ENCODE measurements around the gene FAM204A. TPM values are rescaled to one million over a fixed set of nuclear protein-coding genes. Genes with fewer than 3 reads are reported as not detected.

FAM204A gene
- polyA plus RNA-seq, 10 donors, result 36.3 to 53.6 (median 42.7) TPM

DNA sequence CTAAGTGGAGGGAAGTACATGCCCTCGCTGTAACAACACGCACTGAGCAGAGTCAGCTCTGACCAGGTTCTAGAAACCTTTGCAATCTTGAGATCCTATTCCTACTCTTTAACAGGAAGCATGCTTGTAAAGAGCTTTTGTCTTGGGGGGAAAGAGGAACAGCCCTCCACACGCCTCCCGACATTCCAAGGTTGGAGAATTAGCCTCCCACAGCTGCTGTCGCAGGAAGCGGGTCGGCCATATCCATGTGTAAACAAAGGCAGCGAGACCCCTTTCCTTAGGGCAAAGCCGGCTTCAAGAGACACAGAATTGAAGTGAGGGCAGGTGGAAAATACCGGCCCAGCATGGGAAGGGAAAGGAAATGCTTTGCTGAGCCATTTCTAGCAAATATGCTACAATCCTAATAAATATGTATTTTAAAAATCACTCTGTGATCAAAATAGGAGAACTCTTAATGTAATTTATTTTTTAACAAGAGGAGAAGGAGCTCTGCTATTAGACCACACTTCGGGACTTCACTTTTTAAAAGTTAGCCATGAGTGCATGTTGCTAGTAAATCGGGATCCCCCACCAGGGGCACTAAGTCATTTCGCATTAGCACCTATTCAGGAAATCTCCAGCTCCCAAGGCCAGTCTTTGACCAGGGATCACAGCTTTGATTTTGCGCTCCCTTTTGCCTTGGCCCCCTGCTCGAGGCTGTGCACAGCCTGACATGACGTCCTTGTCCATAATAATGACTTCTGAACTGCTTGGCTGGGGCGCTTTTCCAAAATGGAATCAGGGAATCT is 55.9 kb downstream of the FAM204A start:
- no peak for DNase-seq

DNA sequence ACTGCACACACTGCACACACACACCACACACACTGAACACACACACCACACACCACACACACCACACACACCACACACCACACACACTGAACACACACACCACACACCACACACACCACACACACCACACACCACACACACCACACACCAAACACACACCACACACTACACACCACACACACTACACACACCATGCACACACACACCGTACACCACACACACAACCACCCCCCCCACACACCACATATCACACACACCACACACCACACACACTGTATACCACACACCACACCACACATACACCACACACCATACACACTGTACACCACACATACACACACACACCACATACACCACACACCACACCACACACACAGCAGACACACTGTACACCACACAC is 59.5 kb downstream of the FAM204A start:
- DNase-seq, result no peak

DNA sequence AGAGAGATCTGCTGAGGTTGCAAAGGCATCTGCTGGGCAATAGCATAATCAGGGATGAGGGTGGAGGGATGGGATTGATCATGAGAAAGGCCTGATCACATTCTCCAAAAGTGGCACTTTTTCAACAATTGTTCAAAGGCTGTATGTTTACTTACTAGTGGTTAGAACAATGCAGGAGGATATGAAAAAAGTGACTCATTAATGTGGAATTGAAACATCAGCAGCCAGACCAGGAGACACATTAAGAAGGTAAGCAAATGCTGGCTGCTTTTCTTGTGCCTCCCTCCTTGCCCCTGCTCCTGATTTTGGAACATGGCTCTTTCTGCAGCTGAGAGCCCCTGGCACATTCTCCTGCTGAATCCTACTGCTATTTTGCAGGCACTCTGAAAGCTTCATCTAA is 63.5 kb downstream of the FAM204A start:
- no peak for DNase-seq

DNA sequence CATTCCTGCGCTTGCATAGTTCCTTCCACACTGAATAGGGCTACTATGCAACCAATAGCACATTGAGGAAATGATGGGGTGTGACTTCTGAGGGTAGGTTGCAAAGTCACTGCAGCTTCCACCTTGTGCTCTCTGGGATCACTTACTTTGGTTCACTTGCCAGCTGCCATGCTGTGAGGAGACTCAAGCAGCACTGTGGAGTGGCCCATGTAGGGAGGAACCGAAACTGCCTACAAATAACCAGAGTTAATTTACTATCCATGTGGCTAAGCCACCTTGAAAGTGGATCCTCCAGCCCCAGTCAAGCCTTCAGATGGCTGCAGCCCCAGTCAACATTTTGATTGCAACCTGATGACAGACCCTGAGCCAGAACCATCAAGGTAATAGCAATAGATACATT is 64.3 kb downstream of the FAM204A start:
- no peak for DNase-seq

DNA sequence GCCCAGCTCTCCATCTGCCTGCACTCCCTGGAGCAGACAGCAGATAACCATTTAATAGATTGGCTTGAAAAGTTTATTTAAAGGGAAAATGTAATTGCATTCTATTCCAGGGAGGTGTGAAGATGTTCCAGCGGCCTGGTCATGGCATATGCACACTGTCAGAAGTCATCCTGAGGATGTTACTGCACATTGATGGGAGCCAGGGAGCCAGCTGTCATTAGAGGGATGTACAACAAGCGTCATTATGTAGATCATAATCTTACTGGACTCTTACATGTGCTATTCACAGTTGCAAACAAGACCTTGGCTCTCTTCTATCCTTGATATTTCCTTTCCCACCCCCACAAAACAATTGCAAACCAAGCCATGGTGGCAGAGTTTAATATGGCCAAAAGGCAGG is 65.4 kb downstream of the FAM204A start:
- DNase-seq, result no peak

DNA sequence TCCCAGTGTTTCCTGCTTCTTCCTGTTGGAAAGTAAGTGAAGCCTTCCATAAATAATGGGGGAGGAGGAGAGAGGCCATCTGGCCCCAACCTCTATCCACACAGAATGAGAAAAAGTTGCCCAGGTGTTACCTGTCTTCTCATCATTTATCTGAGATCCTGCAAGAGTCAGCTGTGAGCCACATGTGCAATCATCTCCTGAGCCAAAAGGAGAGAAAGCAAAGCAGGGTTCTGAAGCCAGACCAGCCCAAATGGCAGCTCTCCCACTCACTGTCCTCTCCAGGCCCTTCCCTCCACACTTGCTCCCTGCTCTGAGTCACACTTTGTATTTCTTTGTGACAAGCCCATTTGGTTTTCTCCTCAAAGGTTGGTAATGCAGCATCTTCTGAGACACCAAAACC is 65.9 kb downstream of the FAM204A start:
- peak in 2 of 3 donors; percentile 9 to 62 for DNase-seq

DNA sequence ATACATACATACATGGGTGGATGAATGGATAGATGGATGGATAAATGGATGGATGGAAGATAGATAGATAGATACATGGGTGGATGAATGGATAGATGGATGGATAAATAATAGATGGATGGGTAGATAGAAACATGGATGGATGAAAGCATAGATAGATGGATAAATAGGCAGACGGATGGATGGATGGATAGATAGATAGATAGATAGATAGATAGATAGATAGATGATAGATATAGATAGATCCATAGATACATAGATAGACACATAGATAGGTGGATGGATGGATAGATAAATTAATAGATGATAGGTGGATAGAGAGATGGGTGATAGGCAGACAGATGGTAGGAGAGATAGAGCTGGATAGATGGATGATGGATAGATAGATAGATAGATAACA is 68.5 kb downstream of the FAM204A start:
- DNase-seq, result no peak

DNA sequence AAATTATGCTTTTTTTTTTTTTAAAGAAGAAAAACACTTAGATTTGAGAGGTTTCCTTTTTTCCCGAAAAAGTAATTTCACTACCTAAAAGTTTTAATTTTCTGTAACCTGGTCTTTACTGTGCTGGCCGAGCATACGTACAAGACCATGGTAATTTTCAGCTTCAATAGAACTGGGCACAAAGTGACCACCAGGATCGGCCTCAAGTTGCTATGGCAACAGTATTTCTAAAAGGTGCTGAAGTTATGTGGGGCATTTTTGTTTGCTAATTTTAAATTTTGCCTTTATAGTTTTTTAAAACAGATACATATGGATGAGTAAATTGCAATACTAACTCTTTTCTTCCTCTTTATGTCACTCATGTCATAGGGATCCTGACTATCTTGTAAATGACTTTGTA is 69.4 kb downstream of the FAM204A start:
- DNase-seq, result peak in 1 of 3 donors; percentile 20

DNA sequence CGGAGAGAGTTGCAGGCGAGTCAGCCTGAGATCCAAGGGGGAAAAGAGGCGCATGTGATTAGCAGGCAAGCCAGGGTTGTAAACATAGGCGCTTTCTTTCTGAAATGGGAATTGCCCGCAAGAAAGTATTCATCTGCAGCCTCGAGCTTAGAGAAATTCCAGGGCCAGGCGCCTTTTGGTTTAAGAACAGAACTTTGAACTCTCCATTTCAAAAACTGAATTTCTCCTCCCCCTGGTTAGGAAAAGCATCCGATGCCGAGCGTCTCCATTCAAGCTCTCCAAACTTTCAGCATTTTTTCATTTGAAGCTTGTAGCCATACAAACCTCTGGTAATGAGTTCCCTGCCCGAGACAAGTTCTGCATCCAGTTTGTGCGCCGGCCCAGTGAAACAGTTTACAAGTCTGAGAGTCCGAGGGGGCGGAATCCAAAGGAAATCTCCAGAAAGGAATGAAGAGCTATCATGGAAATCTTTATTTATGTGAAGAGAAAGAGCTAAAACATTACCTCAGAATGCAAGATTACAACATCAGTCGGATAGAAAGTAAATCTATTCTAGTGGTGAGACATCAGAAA is 69.9 kb downstream of the FAM204A start:
- DNase-seq, result peak; percentile 18 to 66 (median 39)

DNA sequence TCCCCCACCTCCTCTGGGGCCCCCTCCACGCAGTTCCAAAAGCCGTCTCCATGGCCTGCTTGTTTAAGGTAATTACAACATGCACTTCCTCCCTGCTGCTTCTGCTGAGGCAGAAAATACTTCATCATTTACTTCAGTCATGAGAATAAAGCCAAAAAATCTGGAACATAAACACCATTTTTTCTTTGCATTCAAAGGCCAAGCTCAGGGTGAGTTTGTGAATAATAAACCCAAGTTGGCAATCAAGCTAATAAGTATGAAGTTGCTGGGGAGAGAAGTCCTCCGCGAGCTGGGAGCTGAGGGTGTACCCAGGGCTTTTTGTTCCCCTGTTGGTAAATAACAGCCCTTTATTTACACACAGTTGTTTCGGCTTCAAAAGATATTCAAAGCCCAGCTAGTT is 70.5 kb downstream of the FAM204A start:
- no peak for DNase-seq

DNA sequence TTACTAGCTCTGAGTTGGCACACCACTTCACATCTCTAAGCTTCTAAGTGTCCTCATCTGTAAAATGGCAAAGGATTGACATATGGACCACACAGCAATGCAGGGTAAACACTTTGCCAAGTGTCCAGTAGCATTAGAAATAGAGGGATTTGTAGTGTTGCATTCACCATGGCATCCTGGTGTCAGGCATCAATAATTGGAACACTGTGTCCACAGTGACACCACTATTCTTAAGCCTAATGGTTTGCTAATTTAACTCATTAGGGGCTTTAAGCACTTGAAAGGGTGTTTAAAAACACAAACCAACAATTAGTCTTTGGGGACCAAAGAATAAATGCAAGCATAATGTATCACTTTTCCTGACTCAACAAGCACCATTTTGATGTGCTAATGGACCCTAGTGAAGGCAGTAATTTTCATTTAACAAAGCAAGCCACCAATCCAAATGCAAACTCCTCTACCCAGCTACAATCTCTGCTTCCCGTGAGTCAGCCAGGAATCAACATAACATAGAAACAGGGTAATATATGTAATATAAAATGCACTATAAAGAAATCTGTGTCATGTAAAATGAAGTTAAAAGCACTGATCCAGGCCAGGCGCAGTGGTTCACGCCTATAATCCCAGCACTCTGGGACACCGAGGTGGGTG is 75.9 kb downstream of the FAM204A start:
- DNase-seq, result no peak

DNA sequence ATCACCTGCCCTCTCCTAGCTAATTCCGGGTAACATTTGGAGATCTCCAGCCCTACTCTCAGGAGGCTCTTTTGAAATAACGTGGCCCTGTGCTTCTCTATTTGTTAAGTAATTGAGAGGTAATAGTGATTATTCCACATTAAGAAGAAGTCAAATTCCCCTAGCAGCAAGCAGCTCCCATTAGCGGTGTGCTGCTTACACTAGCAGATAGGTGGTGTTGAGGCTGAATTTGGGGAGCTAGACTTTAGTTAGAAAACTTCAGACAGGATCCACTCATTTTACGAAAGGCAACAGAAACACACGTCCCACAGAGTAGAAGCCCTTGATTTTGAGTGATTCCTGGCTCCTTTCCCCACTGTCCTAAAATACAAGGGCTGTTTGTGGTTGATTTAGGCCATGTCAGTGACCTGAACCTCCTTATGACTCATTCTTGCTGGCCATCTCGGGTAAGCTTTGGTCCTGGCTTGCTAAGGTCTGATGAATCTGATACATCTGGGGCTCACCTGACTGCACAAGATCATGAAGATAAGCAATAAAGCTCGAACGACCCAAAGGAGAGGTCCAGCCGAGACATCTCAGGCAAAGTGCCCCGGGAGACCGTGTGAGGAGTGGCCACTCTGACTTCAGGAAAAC is 77.2 kb downstream of the FAM204A start:
- no peak for DNase-seq

DNA sequence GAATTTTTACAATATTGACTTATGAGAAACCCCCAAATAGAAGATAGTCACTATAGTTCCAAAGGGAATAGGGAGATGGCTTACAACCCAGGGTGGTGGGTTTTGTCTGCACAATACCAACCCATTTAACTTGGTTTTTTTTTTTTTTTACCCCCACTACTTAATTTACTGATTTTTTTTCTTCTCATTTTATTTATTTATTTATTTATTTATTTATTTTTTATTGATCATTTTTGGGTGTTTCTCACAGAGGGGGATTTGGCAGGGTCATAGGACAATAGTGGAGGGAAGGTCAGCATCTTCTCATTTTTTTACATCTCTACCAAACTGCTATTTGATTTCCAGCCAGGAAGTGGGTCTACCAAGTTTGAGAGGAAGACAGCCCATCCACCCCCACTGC is 77.9 kb downstream of the FAM204A start:
- no peak for DNase-seq

DNA sequence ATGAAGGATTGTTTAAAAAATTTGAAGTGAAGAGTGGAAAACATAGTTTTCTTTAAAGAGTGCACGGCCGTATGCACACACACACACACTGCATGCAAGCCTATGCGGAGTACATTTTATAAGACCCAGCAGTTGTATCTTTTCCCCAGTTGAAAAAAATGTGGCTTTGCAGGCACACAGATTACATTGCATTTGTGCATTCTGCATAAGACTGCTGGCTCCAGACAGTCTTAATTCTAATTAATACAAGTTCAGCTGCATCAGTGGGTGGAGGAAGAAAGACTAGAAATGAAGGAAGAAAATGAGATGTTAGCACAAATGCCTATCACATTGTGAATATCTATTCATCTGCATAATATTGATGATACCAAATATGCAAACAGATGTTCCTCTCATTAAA is 79.6 kb downstream of the FAM204A start:
- DNase-seq, result no peak

DNA sequence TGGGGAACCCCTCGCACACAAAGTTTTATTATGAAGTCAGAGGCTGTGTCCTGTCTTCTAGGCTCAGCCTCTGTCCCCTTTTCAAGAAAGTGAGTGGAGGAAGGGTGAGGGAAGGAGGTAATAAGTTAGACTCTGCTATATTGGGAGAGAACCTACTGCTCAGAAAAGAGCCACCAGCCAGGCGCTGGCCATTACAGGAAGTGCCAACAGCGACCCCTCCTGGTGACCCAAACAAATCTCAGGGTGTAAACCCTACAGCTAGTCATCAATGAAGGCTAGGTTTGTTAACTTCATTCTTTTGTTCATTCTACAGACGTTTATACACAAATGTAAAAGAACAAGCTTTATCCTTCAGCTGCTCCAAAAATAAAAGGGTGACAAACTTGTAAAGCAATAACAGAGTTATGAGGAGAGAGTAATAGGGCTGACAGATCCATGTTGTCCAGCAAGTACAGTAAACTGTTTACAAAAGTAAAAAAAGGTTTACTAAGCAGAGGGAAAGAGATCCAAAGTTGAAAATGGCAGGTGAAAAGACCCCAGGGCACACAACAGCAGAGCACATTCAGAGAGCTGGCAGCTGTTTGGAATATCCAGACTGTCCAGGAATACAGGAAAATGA is 82.7 kb downstream of the FAM204A start:
- DNase-seq, result no peak

DNA sequence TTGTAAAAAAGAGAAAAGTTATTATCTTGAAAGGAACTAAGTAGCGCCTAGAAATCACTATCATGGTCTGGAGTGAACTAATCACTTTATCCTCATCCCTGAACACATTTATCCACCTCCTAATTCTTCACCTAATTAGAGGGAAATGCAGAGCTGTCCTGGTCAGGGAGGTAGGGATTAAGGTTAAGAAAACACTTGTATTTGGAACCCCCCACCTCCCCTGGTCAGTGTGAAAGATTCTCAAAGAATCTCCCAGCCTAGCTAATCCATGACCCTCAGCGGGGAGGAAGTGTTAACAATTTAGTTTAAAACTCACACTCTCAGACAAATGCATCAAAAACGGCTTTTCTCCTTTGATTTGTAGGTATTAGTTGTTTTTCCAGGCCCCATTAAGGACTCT is 83.8 kb downstream of the FAM204A start:
- no peak for DNase-seq

DNA sequence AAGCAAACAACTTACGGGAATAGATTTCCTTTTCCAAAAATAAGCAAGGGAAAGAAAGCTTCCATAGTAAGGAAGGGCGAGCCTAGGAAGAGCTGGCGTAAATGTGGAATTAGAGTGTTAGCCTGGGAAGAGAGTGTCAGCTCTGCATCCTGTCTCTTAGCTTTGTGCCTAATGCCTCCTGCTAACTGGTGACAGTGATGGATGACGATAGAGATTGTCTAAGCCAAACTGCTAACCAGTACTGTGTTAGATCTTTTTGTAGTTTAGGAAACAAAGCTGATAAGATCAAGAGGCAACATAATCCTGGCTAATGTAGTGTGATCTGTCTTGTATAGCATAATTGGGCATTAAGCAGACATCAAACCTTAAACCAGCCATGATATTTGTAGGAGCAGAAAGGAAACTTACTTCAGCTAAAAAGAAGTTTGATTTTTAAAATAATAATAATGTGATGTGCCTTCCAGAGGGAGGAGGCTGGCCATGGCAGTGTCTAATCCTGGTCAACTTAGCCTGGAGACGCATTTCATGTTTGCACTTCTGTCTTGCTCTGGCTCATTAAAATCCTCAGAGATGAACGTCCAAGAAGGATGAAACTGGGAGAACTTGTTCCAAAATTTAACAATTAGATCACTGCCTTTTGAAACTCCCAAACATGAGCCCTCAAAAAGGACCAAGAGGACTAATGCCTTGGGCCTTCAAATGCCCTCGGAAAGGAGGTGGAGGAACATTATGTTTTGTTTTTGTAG is 85.1 kb downstream of the FAM204A start:
- no peak for DNase-seq

DNA sequence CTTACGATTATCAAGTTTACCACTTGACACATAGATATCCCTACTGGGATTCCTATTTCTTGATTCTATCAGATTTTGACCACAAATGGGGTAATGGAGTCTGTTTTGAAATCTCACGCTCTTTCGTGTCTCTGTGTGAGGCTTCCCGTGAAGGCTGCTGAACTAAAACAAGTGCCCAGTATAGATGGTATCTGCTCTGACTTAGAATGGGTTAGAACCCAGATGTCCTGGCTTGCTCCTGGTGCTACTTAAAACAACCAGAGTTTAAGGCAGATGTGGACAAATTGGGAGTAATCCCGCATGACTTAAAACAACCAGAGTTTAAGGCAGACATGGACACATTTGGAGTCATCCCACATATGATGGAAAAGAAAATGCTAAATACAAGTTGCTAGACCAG is 85.9 kb downstream of the FAM204A start:
- no peak for DNase-seq

DNA sequence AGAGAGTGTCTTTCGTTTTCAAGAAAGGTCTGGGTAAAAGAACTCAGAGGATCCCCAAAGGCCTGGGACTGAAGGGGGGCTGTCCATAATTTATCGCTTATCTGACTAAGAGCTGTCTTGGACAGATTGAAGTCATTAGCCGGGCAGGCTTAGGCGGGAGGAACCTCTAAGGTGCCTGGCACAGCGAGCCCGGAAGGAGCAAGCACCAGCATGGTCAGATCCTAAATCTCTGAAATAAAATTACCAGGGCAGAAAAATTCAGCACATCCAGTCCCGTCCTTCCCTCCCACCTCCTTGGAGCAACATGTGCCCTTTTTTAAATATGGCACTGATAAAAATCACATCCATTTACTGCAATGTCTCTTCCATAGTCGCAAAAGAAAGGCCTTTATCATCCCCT is 86.8 kb downstream of the FAM204A start:
- DNase-seq, result no peak

DNA sequence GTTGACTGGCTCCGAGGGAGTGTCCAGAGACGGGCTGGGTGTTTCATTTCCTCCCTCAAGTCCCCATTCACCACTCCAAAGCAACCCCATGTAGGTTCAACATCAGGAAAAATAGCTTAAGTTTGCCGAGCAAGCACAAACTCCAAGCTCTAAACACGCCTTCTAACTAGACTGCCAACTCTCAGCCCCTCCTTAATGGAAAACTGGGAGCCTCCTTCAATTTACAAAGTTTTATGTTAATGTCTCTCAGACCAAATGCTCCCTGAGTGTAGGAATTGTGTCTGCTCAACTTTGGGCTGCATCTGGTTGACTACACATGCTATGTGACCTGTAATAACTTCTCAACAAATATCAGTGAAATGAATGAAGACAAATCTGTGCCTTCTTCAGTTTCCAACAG is 87.5 kb downstream of the FAM204A start:
- peak in 2 of 3 donors; percentile 18 to 69 for DNase-seq

DNA sequence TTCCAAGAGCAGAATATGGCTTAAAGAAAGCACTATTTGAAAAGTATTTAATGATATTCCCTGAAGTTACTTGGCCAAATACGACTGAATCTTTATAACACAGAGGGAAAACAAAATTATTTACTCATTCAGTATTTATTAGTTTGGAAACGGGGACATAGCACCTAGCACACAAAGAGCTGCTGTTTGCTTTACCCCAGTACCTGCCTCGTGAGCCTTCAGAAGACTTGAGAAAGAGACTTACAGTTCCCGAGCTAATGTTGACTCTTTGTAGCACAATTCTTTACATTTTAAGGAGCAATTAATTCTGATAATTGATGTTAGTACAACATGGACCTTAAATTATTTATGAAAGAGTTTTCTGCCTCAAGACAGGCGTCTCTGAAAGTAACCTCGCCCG is 88.7 kb downstream of the FAM204A start:
- no peak for DNase-seq

DNA sequence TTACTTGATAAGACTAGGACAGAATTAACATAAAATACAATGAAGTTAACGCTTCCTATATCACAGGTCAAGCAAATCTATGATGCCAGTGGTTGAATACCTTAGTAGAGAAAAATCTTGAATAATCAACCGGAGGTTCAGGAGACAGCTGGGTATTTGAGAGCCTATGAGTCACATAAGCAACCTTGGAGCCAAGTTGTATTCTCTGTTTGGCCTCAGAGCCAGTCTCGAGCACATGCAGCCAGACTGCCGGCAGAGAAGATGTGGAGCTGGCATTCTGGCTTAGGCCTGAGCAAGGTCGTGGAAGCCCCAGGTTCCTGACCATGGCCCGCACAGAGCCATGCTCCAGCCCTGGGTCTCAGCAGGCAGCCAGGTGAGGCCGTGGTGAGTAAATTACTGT is 90.3 kb downstream of the FAM204A start:
- no peak for DNase-seq
